ENCODE measurements around the gene HERC3. TPM values are rescaled to one million over a fixed set of nuclear protein-coding genes. Genes with fewer than 3 reads are reported as not detected.

Gene HERC3
- total RNA-seq (2021) = 14.7 and 16.9 TPM in 2 replicates
- percentile 63 among the genes with signal in this experiment for Bru-seq, nascent RNA
- percentile 82 among the genes with signal in this experiment for BruChase-seq, experiment 1, labeled RNA remaining after a 2-hour chase
- BruChase-seq, experiment 2, labeled RNA remaining after a 6-hour chase = percentile 74 among the genes with signal in this experiment
- long read RNA-seq, full-length matches to known transcripts = 2 of 6 reads
- long read RNA-seq, partial matches to known transcripts = 0 of 6 reads
- long read RNA-seq, other reads (novel, unspliced or antisense) = 4 of 6 reads

DNA sequence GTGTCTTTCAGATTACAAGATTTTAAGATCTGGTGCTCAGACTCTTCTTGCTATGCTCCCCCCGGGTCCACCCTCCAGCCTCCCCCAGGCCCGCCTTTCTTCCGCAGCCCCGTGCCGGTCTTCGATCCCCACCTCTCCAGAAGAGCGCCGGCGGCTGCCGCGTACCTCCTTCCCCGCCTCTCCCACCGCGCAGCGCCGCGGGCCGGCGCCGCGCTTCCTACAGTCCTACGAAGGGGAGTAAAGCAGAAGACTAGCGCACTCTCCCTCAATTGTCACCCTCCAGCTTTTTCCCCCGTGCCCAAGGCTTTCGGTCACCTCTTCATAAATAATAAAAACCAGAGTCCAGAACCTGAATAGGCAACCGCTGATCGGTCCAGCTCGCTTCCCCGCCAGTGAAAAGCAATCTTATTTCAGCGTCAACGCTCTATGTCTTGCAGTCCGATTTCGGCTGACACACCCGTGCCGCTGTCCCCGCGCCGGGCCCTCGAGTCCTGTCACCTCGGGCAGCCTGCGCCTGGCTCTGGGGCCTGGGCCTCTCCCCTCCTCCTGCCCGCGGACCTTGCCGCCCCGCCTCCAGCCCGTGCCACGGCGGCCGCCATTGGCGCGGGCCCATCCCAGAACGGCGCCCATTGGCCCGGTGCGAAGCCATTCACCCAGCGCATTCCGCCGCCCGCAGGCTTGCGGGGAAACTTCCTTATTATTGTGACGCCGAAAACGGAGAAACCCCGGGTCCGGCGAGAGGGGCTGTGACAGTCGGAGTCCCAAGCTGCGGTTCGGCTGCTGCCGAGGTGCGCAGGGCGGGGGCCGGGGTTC is at the start of gene HERC3:
TSS of gene HERC3 (plus strand) at position 694 of the 813 bp plus-strand sequence. CDS start 13,344 bp downstream, outside the sequence.
- TF ChIP-seq EZH2 (IDR thresholded peaks at IDR 0.05; ENCODE audit: low read depth) = no peak
- no peak for TF ChIP-seq CTCF (conservative IDR thresholded peaks at IDR 0.05)
- H2AFZ ChIP-seq = peak within 1 kb of the TSS; percentile 85

DNA sequence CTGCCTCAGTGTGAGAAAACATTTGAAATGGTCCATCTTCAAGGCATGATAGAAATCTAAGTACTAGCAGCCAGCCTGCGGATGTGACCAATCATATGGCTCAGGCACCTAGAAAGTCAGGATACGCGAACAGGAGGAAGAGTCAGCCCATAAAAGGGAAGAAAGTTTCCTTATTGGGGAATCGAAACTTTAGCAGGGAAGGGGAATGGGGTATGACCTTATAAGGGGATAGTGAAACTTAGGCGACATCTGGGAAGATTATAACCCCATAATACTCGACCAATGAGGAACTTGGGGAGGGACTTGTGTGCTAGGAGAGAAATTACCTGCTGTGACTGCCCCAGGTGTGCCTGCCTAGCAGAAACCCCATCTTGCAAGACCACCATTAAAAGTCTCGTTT is 42.5 kb upstream of the HERC3 start:
- Histone ChIP-seq H3K9me3 (ENCODE audit: insufficient read depth, low read depth) (no peaks in the 10 kb centered on the region), H2AFZ (no peak overlapping the region), H3K4me3 (no peak overlapping the region), H3K27me3 (ENCODE audit: insufficient read depth, low read depth) (no peaks in the 10 kb centered on the region), H4K20me1 (ENCODE audit: insufficient read depth) (no peaks in the 10 kb centered on the region), H3F3A (ENCODE audit: insufficient read depth, low read depth) (no peaks in the 10 kb centered on the region), H3K4me2 (no peak overlapping the region), H3K79me2 (ENCODE audit: low read depth) (no peaks in the 10 kb centered on the region), H3K27ac (no peak overlapping the region), H3K9me2 (ENCODE audit: insufficient read depth) (no peaks in the 10 kb centered on the region), H3K36me3 (ENCODE audit: low read depth) (no peaks in the 10 kb centered on the region), H3K4me1 (replicated peaks; ENCODE audit: insufficient read depth) (no peaks in the 10 kb centered on the region)
- DNase-seq = no peak
- ChIA-PET POLR2A (ENCODE audit: unreplicated experiment) (no interaction called here), CTCF (no interaction called here)
- no peak for TF ChIP-seq EZH2 (IDR thresholded peaks at IDR 0.05; ENCODE audit: low read depth)
- no peak for TF ChIP-seq CTCF (conservative IDR thresholded peaks at IDR 0.05)
- intact Hi-C loops (cut with micrococcal nuclease; ENCODE audit: unreplicated experiment) = no loop called here
- BruUV-seq (replicated peaks) = no TSS peak

More for the DNA sequence above, at the start of gene HERC3:
- Histone ChIP-seq H3K79me2 (ENCODE audit: low read depth) (no peaks in the 10 kb centered on the region), H3K9me3 (ENCODE audit: insufficient read depth, low read depth) (no peaks in the 10 kb centered on the region), H4K20me1 (ENCODE audit: insufficient read depth) (no peaks in the 10 kb centered on the region), H3K4me1 (replicated peaks; ENCODE audit: insufficient read depth) (0 out of 2 replicates have a peak, but pooled peaks cover 8% of the 10 kb centered on the region), H3K36me3 (ENCODE audit: low read depth) (no peaks in the 10 kb centered on the region), H3K27me3 (ENCODE audit: insufficient read depth, low read depth) (no peaks in the 10 kb centered on the region), H3K27ac (peak within 1 kb of the TSS; percentile 50), H3K9me2 (ENCODE audit: insufficient read depth) (no peaks in the 10 kb centered on the region), H3K4me3 (peak within 1 kb of the TSS; percentile 70), H3F3A (ENCODE audit: insufficient read depth, low read depth) (peaks cover 7% of the 10 kb centered on the region; the same call in 1 of the 2 replicates), H3K4me2 (peak within 1 kb of the TSS; percentile 86)
- ChIA-PET POLR2A (ENCODE audit: unreplicated experiment) (no interaction called here), CTCF (interaction anchor here (0.6 kb wide), 2 partner anchors 53 to 450 kb away, joined by 3 read pairs; no protein-coding TSS in a partner anchor)
- no TSS peak for BruUV-seq (replicated peaks)
- peak; percentile 59 to 87 for DNase-seq
- intact Hi-C loops (cut with micrococcal nuclease; ENCODE audit: unreplicated experiment) = loop anchor here (2.0 to 5.0 kb wide), 3 partner anchors 21 to 67 kb away; no protein-coding TSS in a partner anchor

- Histone ChIP-seq H3K4me3 (no peak overlapping the region), H3K27ac (no peak overlapping the region), H3K4me1 (replicated peaks; ENCODE audit: insufficient read depth) (no peaks in the 10 kb centered on the region), H3K4me2 (no peak overlapping the region), H2AFZ (no peak overlapping the region), H3K9me2 (ENCODE audit: insufficient read depth) (no peaks in the 10 kb centered on the region), H3K9me3 (ENCODE audit: insufficient read depth, low read depth) (no peaks in the 10 kb centered on the region), H4K20me1 (ENCODE audit: insufficient read depth) (no peaks in the 10 kb centered on the region), H3K36me3 (ENCODE audit: low read depth) (no peaks in the 10 kb centered on the region), H3K79me2 (ENCODE audit: low read depth) (no peaks in the 10 kb centered on the region), H3F3A (ENCODE audit: insufficient read depth, low read depth) (no peaks in the 10 kb centered on the region), H3K27me3 (ENCODE audit: insufficient read depth, low read depth) (no peaks in the 10 kb centered on the region)
- no peak for DNase-seq
- ChIA-PET CTCF (no interaction called here), POLR2A (ENCODE audit: unreplicated experiment) (no interaction called here)
- no TSS peak for BruUV-seq (replicated peaks)
- intact Hi-C loops (cut with micrococcal nuclease; ENCODE audit: unreplicated experiment) = no loop called here
- no peak for TF ChIP-seq EZH2 (IDR thresholded peaks at IDR 0.05; ENCODE audit: low read depth)
- TF ChIP-seq CTCF (conservative IDR thresholded peaks at IDR 0.05) = no peak
Observed at GRCh38 chr4:88567591-88567990, 24.7 kb upstream of the HERC3 start.
